NCI-H2081 treated with DMSO at 0.1 percent for 48 hours (cell line): ENCODE results near the gene CAMK2B.

Experiments
- DNase-seq: peaks from one replicate; lab custom pipeline; 2025; lab: John Stamatoyannopoulos, UW

Gene CAMK2B

DNA sequence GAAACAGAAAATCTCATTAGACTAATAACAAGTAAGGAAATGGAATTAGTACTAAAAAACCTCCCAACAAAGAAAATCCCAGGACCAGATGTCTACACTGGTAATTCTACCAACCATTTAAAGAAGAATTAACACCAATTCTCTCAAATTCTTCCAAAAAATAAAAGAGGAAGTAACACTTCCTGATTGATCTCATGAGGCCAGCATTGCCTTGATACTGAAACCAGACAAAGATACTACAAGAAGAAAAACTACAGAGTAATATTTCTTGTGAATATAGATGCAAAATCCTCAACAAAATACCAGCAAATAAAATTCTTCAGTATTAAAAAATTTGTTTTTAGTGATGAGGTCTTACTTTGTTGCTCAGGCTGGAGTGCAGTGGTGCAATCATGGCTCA lies 157.5 kb downstream of the CAMK2B start:
- DNase-seq: no peak
